ENCODE measurements around the gene PLCXD3. TPM values are rescaled to one million over a fixed set of nuclear protein-coding genes. Genes with fewer than 3 reads are reported as not detected.

Gene PLCXD3
- polyA plus RNA-seq, 4 donors: 0.27 to 4.4 (median 1.1) TPM

- FAIRE-seq: no peak
- no peak for DNase-seq
- 59 to 74% (median 73%) methylated on average over 4 of the region's 4 CpGs for WGBS, 3 donors
- peaks cover 0 to 4% (median 0%) of the 10 kb centered on the region in 3 donors for H3K4me1 ChIP-seq (ENCODE audit: control insufficient read depth in 3 of 3, insufficient read depth in 2 of 3, low read depth in 1 of 3, low read length in 2 of 3)
- H3K27ac ChIP-seq (ENCODE audit: low read depth in 1 of 3, low read length in 2 of 3): no peak overlapping the region
- H3K9me3 ChIP-seq (ENCODE audit: control insufficient read depth in 2 of 2, insufficient read depth in 1 of 2, low read depth in 1 of 2, low read length in 1 of 2): no peaks in the 10 kb centered on the region
- H3K27me3 ChIP-seq (ENCODE audit: control insufficient read depth in 3 of 3, insufficient read depth in 3 of 3, low read length in 3 of 3): no peaks in the 10 kb centered on the region
- H3K4me3 ChIP-seq (ENCODE audit: low read depth in 1 of 3, low read length in 3 of 3): no peak overlapping the region
- H3K36me3 ChIP-seq (ENCODE audit: control insufficient read depth in 3 of 3, insufficient read depth in 2 of 3, low read depth in 1 of 3, low read length in 3 of 3): no peaks in the 10 kb centered on the region
Measured at GRCh38 chr5:41433552-41434181, 76.7 kb downstream of the PLCXD3 start.

- FAIRE-seq: no peak
- DNase-seq: peak in 1 of 2 donors; percentile 37
Measured at GRCh38 chr5:41432481-41433253, 77.7 kb downstream of the PLCXD3 start.

GRCh38 chr5:41427505-41427904, 82.9 kb downstream of the PLCXD3 start:
- H3K27ac ChIP-seq (ENCODE audit: low read depth in 1 of 3, low read length in 2 of 3): no peak overlapping the region
- no peaks in the 10 kb centered on the region for H3K36me3 ChIP-seq (ENCODE audit: control insufficient read depth in 3 of 3, insufficient read depth in 2 of 3, low read depth in 1 of 3, low read length in 3 of 3)
- no peak overlapping the region for H3K4me3 ChIP-seq (ENCODE audit: low read depth in 1 of 3, low read length in 3 of 3)
- no peaks in the 10 kb centered on the region for H3K4me1 ChIP-seq (ENCODE audit: control insufficient read depth in 3 of 3, insufficient read depth in 2 of 3, low read depth in 1 of 3, low read length in 2 of 3)
- no peak for FAIRE-seq
- no peak for DNase-seq
- H3K9me3 ChIP-seq (ENCODE audit: control insufficient read depth in 2 of 2, insufficient read depth in 1 of 2, low read depth in 1 of 2, low read length in 1 of 2): no peaks in the 10 kb centered on the region
- H3K27me3 ChIP-seq (ENCODE audit: control insufficient read depth in 3 of 3, insufficient read depth in 3 of 3, low read length in 3 of 3): no peaks in the 10 kb centered on the region
- WGBS, 3 donors: 46 to 77% (median 63%) methylated on average over 1 of the region's 1 CpG

More at GRCh38 chr5:41432481-41433253, 77.7 kb downstream of the PLCXD3 start:
- Histone ChIP-seq H3K27ac (ENCODE audit: low read depth in 1 of 3, low read length in 2 of 3) (no peak overlapping the region), H3K27me3 (ENCODE audit: control insufficient read depth in 3 of 3, insufficient read depth in 3 of 3, low read length in 3 of 3) (no peaks in the 10 kb centered on the region), H3K4me1 (ENCODE audit: control insufficient read depth in 3 of 3, insufficient read depth in 2 of 3, low read depth in 1 of 3, low read length in 2 of 3) (peaks cover 0 to 4% (median 0%) of the 10 kb centered on the region in 3 donors), H3K9me3 (ENCODE audit: control insufficient read depth in 2 of 2, insufficient read depth in 1 of 2, low read depth in 1 of 2, low read length in 1 of 2) (no peaks in the 10 kb centered on the region), H3K4me3 (ENCODE audit: low read depth in 1 of 3, low read length in 3 of 3) (no peak overlapping the region), H3K36me3 (ENCODE audit: control insufficient read depth in 3 of 3, insufficient read depth in 2 of 3, low read depth in 1 of 3, low read length in 3 of 3) (no peaks in the 10 kb centered on the region)
- WGBS, 3 donors: 34 to 65% (median 46%) methylated on average over 5 of the region's 5 CpGs

GRCh38 chr5:41425736-41426135, 84.7 kb downstream of the PLCXD3 start:
- no peaks in the 10 kb centered on the region for H3K9me3 ChIP-seq (ENCODE audit: control insufficient read depth in 2 of 2, insufficient read depth in 1 of 2, low read depth in 1 of 2, low read length in 1 of 2)
- H3K4me1 ChIP-seq (ENCODE audit: control insufficient read depth in 3 of 3, insufficient read depth in 2 of 3, low read depth in 1 of 3, low read length in 2 of 3): no peaks in the 10 kb centered on the region
- 66 to 80% (median 70%) methylated on average over 3 of the region's 3 CpGs for WGBS, 3 donors
- no peak overlapping the region for H3K4me3 ChIP-seq (ENCODE audit: low read depth in 1 of 3, low read length in 3 of 3)
- DNase-seq (no peak), FAIRE-seq (no peak)
- H3K27ac ChIP-seq (ENCODE audit: low read depth in 1 of 3, low read length in 2 of 3): no peak overlapping the region
- H3K36me3 ChIP-seq (ENCODE audit: control insufficient read depth in 3 of 3, insufficient read depth in 2 of 3, low read depth in 1 of 3, low read length in 3 of 3): no peaks in the 10 kb centered on the region
- H3K27me3 ChIP-seq (ENCODE audit: control insufficient read depth in 3 of 3, insufficient read depth in 3 of 3, low read length in 3 of 3): no peaks in the 10 kb centered on the region

GRCh38 chr5:41420492-41421067, 89.8 kb downstream of the PLCXD3 start:
- 86 to 92% (median 88%) methylated on average over 3 of the region's 3 CpGs for WGBS, 3 donors
- no peak for FAIRE-seq
- Histone ChIP-seq H3K36me3 (ENCODE audit: control insufficient read depth in 3 of 3, insufficient read depth in 2 of 3, low read depth in 1 of 3, low read length in 3 of 3) (no peaks in the 10 kb centered on the region), H3K9me3 (ENCODE audit: control insufficient read depth in 2 of 2, insufficient read depth in 1 of 2, low read depth in 1 of 2, low read length in 1 of 2) (no peaks in the 10 kb centered on the region), H3K27ac (ENCODE audit: low read depth in 1 of 3, low read length in 2 of 3) (no peak overlapping the region), H3K27me3 (ENCODE audit: control insufficient read depth in 3 of 3, insufficient read depth in 3 of 3, low read length in 3 of 3) (peaks cover 0 to 2% (median 0%) of the 10 kb centered on the region in 3 donors), H3K4me1 (ENCODE audit: control insufficient read depth in 3 of 3, insufficient read depth in 2 of 3, low read depth in 1 of 3, low read length in 2 of 3) (no peaks in the 10 kb centered on the region), H3K4me3 (ENCODE audit: low read depth in 1 of 3, low read length in 3 of 3) (no peak overlapping the region)
- DNase-seq: no peak

GRCh38 chr5:41418220-41419031, 92.0 kb downstream of the PLCXD3 start:
- Histone ChIP-seq H3K9me3 (ENCODE audit: control insufficient read depth in 2 of 2, insufficient read depth in 1 of 2, low read depth in 1 of 2, low read length in 1 of 2) (no peaks in the 10 kb centered on the region), H3K4me1 (ENCODE audit: control insufficient read depth in 3 of 3, insufficient read depth in 2 of 3, low read depth in 1 of 3, low read length in 2 of 3) (no peaks in the 10 kb centered on the region), H3K4me3 (ENCODE audit: low read depth in 1 of 3, low read length in 3 of 3) (no peak overlapping the region), H3K27ac (ENCODE audit: low read depth in 1 of 3, low read length in 2 of 3) (no peak overlapping the region), H3K27me3 (ENCODE audit: control insufficient read depth in 3 of 3, insufficient read depth in 3 of 3, low read length in 3 of 3) (peaks cover 0 to 2% (median 0%) of the 10 kb centered on the region in 3 donors), H3K36me3 (ENCODE audit: control insufficient read depth in 3 of 3, insufficient read depth in 2 of 3, low read depth in 1 of 3, low read length in 3 of 3) (no peaks in the 10 kb centered on the region)
- WGBS, 3 donors: 62 to 80% (median 68%) methylated on average over 2 of the region's 2 CpGs
- FAIRE-seq (no peak), DNase-seq (no peak)

GRCh38 chr5:41416336-41416735, 94.1 kb downstream of the PLCXD3 start:
- Histone ChIP-seq H3K27ac (ENCODE audit: low read depth in 1 of 3, low read length in 2 of 3) (no peak overlapping the region), H3K4me1 (ENCODE audit: control insufficient read depth in 3 of 3, insufficient read depth in 2 of 3, low read depth in 1 of 3, low read length in 2 of 3) (no peaks in the 10 kb centered on the region), H3K4me3 (ENCODE audit: low read depth in 1 of 3, low read length in 3 of 3) (no peak overlapping the region), H3K27me3 (ENCODE audit: control insufficient read depth in 3 of 3, insufficient read depth in 3 of 3, low read length in 3 of 3) (peaks cover 0 to 2% (median 0%) of the 10 kb centered on the region in 3 donors), H3K9me3 (ENCODE audit: control insufficient read depth in 2 of 2, insufficient read depth in 1 of 2, low read depth in 1 of 2, low read length in 1 of 2) (no peaks in the 10 kb centered on the region), H3K36me3 (ENCODE audit: control insufficient read depth in 3 of 3, insufficient read depth in 2 of 3, low read depth in 1 of 3, low read length in 3 of 3) (no peaks in the 10 kb centered on the region)
- 83 to 93% (median 84%) methylated on average over 1 of the region's 1 CpG for WGBS, 3 donors
- FAIRE-seq (no peak), DNase-seq (no peak)

- FAIRE-seq (no peak), DNase-seq (no peak)
- Histone ChIP-seq H3K27ac (ENCODE audit: low read depth in 1 of 3, low read length in 2 of 3) (no peak overlapping the region), H3K4me1 (ENCODE audit: control insufficient read depth in 3 of 3, insufficient read depth in 2 of 3, low read depth in 1 of 3, low read length in 2 of 3) (no peaks in the 10 kb centered on the region), H3K36me3 (ENCODE audit: control insufficient read depth in 3 of 3, insufficient read depth in 2 of 3, low read depth in 1 of 3, low read length in 3 of 3) (no peaks in the 10 kb centered on the region), H3K9me3 (ENCODE audit: control insufficient read depth in 2 of 2, insufficient read depth in 1 of 2, low read depth in 1 of 2, low read length in 1 of 2) (no peaks in the 10 kb centered on the region), H3K4me3 (ENCODE audit: low read depth in 1 of 3, low read length in 3 of 3) (no peak overlapping the region), H3K27me3 (ENCODE audit: control insufficient read depth in 3 of 3, insufficient read depth in 3 of 3, low read length in 3 of 3) (peaks cover 0 to 2% (median 0%) of the 10 kb centered on the region in 3 donors)
- WGBS, 3 donors: 67 to 89% (median 69%) methylated on average over 1 of the region's 1 CpG
Measured at GRCh38 chr5:41415242-41415641, 95.2 kb downstream of the PLCXD3 start.

All from small intestine (tissue), 7 donors.